ENCODE data around the gene PCDHA8. TPM values are rescaled to one million over a fixed set of nuclear protein-coding genes. Genes with fewer than 3 reads are reported as not detected.

Gene PCDHA8
- total and polyA plus RNA-seq, 2 of the 13 experiments (the other 11 are each of a cell fraction or from before 2014, with no cell fraction given): 0.03 to 0.11 TPM

DNA sequence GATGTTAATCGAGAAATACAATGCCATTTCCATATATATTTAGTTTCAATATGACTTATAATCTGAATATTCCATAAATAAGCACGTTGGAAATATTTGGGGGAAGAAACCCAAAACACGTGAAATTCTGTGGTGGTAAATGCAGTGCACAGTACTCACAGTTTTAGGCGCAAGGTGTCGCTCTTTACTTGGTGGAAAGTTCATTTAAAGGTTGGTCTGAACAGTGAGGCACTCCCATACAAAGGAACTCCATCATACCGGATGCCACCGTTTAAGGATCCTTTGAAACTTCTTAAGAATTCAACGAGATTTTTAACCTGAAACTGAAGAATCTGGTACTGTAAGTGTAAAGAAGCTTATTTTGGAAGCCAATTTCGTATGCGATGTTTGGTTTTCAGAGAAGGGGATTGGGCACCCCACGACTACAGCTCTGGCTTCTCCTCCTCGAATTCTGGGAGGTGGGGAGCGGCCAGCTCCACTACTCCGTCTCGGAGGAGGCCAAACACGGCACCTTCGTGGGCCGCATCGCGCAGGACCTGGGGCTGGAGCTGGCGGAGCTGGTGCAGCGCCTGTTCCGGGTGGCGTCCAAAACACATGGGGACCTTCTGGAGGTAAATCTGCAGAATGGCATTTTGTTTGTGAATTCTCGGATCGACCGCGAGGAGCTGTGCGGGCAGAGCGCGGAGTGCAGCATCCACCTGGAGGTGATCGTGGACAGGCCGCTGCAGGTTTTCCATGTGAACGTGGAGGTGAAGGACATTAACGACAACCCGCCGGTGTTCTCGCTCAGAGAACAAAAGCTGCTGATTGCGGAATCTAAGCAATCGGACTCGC is 28.0 kb downstream of the PCDHA8 start, which contains the start of gene PCDHA11 (continued):
- TF ChIP-seq, protein P1, sequence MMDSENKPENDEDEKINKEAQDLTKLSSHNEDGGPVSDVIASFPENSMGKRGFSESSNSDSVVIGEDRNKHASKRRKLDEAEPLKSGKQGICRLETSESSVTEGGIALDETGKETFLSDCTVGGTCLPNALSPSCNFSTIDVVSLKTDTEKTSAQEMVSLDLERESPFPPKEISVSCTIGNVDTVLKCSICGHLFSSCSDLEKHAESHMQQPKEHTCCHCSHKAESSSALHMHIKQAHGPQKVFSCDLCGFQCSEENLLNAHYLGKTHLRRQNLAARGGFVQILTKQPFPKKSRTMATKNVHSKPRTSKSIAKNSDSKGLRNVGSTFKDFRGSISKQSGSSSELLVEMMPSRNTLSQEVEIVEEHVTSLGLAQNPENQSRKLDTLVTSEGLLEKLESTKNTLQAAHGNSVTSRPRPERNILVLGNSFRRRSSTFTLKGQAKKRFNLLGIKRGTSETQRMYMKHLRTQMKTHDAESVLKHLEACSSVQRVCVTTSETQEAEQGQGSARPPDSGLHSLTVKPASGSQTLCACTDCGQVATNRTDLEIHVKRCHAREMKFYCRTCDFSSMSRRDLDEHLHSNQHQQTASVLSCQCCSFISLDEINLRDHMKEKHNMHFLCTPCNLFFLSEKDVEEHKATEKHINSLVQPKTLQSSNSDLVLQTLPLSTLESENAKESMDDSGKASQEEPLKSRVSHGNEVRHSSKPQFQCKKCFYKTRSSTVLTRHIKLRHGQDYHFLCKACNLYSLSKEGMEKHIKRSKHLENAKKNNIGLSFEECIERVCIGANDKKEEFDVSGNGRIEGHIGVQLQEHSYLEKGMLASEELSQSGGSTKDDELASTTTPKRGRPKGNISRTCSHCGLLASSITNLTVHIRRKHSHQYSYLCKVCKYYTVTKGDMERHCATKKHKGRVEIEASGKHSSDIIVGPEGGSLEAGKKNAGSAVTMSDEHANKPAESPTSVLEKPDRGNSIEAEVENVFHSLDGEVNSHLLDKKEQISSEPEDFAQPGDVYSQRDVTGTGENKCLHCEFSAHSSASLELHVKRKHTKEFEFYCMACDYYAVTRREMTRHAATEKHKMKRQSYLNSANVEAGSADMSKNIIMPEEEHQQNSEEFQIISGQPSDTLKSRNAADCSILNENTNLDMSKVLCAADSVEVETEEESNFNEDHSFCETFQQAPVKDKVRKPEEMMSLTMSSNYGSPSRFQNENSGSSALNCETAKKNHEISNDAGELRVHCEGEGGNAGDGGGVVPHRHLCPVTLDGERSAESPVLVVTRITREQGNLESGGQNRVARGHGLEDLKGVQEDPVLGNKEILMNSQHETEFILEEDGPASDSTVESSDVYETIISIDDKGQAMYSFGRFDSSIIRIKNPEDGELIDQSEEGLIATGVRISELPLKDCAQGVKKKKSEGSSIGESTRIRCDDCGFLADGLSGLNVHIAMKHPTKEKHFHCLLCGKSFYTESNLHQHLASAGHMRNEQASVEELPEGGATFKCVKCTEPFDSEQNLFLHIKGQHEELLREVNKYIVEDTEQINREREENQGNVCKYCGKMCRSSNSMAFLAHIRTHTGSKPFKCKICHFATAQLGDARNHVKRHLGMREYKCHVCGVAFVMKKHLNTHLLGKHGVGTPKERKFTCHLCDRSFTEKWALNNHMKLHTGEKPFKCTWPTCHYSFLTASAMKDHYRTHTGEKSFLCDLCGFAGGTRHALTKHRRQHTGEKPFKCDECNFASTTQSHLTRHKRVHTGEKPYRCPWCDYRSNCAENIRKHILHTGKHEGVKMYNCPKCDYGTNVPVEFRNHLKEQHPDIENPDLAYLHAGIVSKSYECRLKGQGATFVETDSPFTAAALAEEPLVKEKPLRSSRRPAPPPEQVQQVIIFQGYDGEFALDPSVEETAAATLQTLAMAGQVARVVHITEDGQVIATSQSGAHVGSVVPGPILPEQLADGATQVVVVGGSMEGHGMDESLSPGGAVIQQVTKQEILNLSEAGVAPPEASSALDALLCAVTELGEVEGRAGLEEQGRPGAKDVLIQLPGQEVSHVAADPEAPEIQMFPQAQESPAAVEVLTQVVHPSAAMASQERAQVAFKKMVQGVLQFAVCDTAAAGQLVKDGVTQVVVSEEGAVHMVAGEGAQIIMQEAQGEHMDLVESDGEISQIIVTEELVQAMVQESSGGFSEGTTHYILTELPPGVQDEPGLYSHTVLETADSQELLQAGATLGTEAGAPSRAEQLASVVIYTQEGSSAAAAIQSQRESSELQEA (CRISPR knock-in tag; IDR thresholded peaks at IDR 0.05; ENCODE audit: not compliant biosample characterization): no peak
- TF ChIP-seq, protein P2, sequence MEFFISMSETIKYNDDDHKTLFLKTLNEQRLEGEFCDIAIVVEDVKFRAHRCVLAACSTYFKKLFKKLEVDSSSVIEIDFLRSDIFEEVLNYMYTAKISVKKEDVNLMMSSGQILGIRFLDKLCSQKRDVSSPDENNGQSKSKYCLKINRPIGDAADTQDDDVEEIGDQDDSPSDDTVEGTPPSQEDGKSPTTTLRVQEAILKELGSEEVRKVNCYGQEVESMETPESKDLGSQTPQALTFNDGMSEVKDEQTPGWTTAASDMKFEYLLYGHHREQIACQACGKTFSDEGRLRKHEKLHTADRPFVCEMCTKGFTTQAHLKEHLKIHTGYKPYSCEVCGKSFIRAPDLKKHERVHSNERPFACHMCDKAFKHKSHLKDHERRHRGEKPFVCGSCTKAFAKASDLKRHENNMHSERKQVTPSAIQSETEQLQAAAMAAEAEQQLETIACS (CRISPR knock-in tag; IDR thresholded peaks at IDR 0.05): no peak
- TF ChIP-seq ZNF782 (CRISPR knock-in tag; IDR thresholded peaks at IDR 0.05; ENCODE audit: borderline replicate concordance): no peak
- TF ChIP-seq, protein P3, sequence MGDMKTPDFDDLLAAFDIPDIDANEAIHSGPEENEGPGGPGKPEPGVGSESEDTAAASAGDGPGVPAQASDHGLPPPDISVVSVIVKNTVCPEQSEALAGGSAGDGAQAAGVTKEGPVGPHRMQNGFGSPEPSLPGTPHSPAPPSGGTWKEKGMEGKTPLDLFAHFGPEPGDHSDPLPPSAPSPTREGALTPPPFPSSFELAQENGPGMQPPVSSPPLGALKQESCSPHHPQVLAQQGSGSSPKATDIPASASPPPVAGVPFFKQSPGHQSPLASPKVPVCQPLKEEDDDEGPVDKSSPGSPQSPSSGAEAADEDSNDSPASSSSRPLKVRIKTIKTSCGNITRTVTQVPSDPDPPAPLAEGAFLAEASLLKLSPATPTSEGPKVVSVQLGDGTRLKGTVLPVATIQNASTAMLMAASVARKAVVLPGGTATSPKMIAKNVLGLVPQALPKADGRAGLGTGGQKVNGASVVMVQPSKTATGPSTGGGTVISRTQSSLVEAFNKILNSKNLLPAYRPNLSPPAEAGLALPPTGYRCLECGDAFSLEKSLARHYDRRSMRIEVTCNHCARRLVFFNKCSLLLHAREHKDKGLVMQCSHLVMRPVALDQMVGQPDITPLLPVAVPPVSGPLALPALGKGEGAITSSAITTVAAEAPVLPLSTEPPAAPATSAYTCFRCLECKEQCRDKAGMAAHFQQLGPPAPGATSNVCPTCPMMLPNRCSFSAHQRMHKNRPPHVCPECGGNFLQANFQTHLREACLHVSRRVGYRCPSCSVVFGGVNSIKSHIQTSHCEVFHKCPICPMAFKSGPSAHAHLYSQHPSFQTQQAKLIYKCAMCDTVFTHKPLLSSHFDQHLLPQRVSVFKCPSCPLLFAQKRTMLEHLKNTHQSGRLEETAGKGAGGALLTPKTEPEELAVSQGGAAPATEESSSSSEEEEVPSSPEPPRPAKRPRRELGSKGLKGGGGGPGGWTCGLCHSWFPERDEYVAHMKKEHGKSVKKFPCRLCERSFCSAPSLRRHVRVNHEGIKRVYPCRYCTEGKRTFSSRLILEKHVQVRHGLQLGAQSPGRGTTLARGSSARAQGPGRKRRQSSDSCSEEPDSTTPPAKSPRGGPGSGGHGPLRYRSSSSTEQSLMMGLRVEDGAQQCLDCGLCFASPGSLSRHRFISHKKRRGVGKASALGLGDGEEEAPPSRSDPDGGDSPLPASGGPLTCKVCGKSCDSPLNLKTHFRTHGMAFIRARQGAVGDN (CRISPR knock-in tag; IDR thresholded peaks at IDR 0.05): peak; percentile 46
- no peak for TF ChIP-seq CBX2 (IDR thresholded peaks at IDR 0.05; ENCODE audit: low read depth, low read length)
- TF ChIP-seq CBX2 (CRISPR knock-in tag; IDR thresholded peaks at IDR 0.05; ENCODE audit: low read depth): no peak
- no peak for TF ChIP-seq HOXA5 (CRISPR knock-in tag; IDR thresholded peaks at IDR 0.05)
- TF ChIP-seq ARNT2 (CRISPR knock-in tag; IDR thresholded peaks at IDR 0.05; ENCODE audit: low read depth): 0 out of 2 replicates have a peak, but pooled peaks have one; percentile 23

All from HepG2 (cell line).